ACC112 (cell line): ENCODE measurements around the gene LARGE1.

Source experiments
- H2AFZ ChIP-seq: fragments of 200-600 bp; sonication (generic); one replicate; pipeline ENCODE4 v1.6.0; 2017; ENCODE audit warnings: antibody characterized with exemption, low read length; ENCODE audit not compliant: unreplicated experiment
- H3K27ac ChIP-seq: fragments of 200-600 bp; sonication (generic); 2 replicates; pipeline ENCODE4 v1.5.1; 2014; ENCODE audit warnings: low read depth, mild to moderate bottlenecking, antibody characterized with exemption, low read length, moderate library complexity
- H3K27me3 ChIP-seq: fragments of 200-600 bp; sonication (generic); 2 replicates; pipeline ENCODE4 v1.6.1; 2014; ENCODE audit warnings: mild to moderate bottlenecking, antibody characterized with exemption, low read length, moderate library complexity, mixed read lengths; ENCODE audit not compliant: insufficient read depth
- H3K36me3 ChIP-seq: fragments of 200-600 bp; sonication (generic); 2 replicates; pipeline ENCODE4 v1.6.1; 2016; ENCODE audit warnings: mild to moderate bottlenecking, antibody characterized with exemption, low read length, moderate library complexity, mixed read lengths; ENCODE audit not compliant: insufficient read depth
- H3K4me1 ChIP-seq: fragments of 200-600 bp; sonication (generic); one replicate; pipeline ENCODE4 v1.6.1; 2016; ENCODE audit warnings: low read length, mixed read lengths; ENCODE audit not compliant: insufficient read depth, unreplicated experiment, control insufficient read depth
- H3K4me3 ChIP-seq: fragments of 200-600 bp; sonication (generic); 2 replicates; pipeline ENCODE4 v1.5.1; 2014; ENCODE audit warnings: mild to moderate bottlenecking, low read depth, low read length
- H3K79me2 ChIP-seq: fragments of 200-600 bp; sonication (generic); one replicate; pipeline ENCODE4 v1.6.0; 2016; ENCODE audit warnings: low read length; ENCODE audit not compliant: control insufficient read depth, unreplicated experiment, insufficient read depth

The LARGE1 gene

DNA sequence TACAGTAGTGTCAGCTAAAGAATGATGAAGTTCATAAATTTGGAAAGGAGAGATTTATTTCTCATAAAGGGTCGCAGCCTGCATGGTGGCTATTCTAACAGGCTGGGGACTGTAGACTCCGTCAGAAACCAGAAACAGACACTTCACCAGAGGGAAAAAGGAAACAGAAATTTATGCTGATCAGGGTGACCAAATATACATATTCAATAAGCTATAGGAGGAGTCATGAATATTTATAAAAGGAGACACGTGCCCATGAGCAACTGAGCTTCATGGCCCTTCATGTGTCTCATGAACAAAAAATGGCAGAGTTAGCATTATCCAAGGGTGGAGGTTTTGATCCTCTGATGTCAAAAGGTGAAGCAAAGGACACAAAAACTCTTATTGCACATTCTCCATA, 392.1 kb downstream of the LARGE1 start:
- Histone ChIP-seq H3K27ac (no peak overlapping the region), H3K36me3 (no peaks in the 10 kb centered on the region), H3K27me3 (no peaks in the 10 kb centered on the region), H3K4me3 (no peak overlapping the region), H2AFZ (no peak overlapping the region), H3K79me2 (no peaks in the 10 kb centered on the region), H3K4me1 (no peaks in the 10 kb centered on the region)

DNA sequence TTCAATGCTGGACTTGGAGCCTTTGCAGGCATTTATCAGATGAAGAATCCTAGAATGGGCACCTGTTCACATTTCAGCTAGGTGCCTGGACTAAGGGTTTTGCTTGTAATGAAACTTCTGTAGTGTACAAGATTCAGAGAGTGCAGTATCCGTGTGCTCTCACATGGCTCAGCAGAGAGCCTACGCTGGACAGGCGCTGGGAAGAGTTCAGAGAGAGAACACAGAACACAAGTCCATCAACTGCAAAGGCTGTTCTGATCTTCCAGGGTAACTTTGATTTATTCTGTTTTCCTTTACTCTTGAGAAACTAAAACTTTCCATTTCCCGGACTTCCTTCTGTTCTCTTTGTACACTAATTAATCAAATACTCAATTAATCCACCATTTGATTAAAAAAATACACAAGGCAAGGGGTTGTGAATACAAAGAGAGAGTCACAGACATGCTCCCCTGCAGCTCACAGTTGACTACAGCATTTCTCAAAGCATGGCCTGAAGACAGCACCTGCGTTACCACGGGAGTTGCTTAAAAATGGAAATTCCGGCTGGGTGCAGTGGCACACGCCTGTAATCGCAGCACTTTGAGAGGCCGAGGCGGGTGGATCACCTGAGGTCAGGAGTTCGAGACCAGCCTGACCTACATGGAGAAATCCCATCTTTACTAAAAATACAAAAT, 393.7 kb downstream of the LARGE1 start:
- Histone ChIP-seq H3K4me1 (no peaks in the 10 kb centered on the region), H3K27ac (no peak overlapping the region), H3K4me3 (no peak overlapping the region), H3K27me3 (no peaks in the 10 kb centered on the region), H3K36me3 (no peaks in the 10 kb centered on the region), H2AFZ (no peak overlapping the region), H3K79me2 (no peaks in the 10 kb centered on the region)

DNA sequence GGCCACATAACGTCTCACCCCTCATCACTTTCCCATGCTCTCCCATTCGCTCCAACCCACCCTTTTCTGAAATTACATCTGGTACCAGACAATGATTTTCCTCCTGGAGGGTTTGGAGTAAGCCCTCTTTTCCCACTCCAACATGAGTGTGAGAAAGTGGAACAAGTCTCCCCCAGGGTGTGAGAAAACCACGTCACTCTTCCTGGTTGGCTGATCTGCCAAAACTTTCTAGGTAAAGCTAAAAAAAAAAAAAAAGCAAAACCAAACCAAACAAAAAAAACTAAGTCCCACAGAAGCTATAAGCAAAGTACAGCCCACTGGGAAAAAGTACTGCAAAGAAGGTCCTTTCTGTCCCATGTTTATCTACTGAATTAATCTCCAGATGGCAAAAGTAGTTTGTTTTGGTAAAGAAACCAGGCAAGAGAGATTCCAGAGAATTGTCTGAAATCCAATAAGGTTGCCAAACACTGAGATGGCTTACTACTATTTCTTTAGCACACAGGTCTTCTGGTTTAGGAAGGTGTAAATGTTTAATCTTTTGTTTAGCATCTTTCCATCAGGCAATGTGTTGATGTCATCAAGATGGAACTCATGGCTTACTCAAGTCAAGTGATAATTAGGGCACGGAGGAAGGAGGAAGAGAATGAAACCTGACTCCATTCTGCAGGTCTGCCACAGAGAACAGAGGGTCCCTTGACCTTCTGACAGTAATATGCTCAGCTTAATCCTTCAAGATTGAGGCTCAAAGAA, 395.6 kb downstream of the LARGE1 start:
- no peaks in the 10 kb centered on the region for H3K36me3 ChIP-seq
- no peaks in the 10 kb centered on the region for H3K79me2 ChIP-seq
- no peak overlapping the region for H2AFZ ChIP-seq
- no peak overlapping the region for H3K4me3 ChIP-seq
- H3K27ac ChIP-seq: no peak overlapping the region
- no peaks in the 10 kb centered on the region for H3K27me3 ChIP-seq
- no peaks in the 10 kb centered on the region for H3K4me1 ChIP-seq

DNA sequence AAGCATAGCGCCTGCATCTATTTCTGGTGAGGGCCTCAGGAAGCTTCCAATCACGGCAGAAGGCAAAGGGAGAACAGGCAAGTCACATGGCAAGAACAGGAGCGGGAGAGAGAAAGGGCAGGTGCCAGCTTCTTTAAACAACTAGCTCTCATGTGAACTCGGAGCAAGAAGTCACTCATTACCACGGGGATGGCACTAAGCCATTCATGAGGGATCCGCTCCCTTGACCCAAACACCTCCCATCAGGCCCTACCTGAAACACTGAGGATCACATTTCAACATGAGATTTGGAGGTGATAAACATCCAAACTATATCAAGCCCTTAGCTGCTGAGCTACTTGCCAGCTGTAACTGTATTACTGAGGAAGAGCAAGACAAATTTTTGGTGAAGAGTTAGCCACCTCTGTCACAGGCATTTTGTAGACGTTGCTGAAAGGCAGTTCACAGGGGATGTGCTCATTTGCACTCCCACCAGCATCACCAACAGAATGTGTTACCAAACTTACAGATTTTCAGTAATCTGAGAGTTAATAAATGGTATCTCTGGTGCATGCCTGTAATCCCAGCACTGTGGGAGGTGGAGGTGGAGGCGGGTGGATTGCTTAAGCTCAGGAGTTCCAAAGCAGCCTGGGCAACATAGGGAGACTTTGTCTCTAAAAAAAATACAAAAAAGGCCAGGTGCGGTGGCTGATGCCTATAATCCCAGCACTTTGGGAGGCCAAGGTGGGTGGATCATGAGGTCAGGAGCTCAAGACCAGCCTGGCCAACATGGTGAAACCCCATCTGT, 398.2 kb downstream of the LARGE1 start:
- Histone ChIP-seq H3K36me3 (no peaks in the 10 kb centered on the region), H3K79me2 (no peaks in the 10 kb centered on the region), H3K4me3 (no peak overlapping the region), H3K27ac (no peak overlapping the region), H3K27me3 (no peaks in the 10 kb centered on the region), H2AFZ (no peak overlapping the region), H3K4me1 (no peaks in the 10 kb centered on the region)

DNA sequence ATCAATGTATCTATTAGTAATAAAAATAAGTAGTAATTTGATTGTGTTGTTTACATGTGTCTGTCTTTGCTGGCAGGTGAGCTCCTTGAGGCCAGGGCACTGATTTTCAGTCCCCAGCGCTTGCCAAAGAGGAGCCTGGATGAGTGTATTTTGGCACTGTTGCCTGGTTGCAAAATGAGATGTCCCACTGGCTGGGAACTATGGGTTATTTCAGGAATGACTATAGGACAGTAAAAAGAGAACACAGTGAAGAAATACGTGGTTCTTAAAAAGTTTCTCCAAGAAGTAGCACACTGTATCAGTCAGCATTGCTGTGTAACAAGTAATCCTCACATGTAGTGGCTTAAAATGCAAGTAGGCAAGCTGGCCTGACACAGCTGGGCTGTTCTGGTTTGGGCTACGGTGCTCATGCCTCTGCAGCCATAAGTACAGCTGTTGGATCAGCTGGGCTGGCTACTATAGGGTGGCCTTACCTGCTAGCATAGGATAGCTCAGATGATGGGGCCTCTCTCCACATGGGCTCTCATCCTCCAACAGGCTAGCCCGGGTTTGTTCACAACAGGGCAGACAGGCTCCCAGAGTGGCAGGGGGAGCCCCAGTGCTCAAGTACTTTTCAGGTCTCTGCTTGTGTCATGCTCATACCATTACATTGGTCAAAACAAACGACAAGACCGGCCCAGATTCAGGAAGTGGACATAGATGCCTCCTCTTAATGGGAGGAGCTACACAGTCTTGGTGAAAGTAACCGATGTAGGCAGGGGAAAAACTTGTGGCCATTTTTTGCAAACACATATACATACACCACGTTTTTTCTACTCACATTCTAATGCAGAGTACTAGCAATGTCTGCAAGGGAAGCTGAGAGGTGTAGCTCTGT, 399.1 kb downstream of the LARGE1 start:
- H3K4me1 ChIP-seq: no peaks in the 10 kb centered on the region

DNA sequence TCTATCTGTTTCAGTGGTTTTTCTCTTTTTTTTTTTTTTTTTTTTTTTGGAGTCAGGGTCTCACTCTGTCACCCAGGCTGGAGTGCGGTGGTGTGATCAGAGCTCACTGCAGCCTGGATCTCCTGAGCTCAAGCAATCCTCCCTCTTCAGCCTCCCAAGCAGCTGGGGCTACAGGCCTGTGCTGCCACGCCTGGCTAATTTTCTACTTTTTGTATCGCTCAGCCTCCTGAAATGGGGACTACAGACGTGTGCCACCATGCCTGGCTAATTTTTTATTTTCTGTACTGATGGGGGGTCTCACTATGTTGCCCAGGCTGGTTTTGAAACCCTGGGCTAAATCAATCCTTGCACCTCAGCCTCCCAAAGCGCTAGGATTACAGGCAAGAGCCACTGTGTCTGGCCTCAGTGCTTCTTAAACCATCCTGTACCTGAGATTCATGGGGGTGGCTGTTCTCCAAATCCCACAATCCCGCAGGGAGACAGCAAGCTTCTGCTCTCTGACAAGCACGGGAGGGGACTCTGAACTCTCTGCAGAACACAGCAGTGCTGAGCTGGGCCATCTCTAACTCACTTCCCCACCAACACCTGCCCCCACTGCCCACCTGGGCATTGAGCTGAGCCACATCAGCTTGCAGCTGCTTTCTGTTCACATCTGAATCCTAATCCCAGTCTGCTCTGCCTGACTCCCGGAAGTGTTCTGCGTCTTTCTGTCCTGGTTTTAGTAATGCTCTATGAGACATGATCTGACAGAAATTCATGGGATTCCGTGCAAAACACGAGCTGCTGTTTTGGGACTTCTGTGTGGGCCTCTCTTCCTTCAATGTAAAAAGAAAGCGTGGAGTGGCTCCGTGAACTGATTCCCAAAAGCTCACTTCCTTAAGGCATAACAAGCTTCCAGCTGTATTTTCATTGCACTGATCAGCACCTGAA, 400.0 kb downstream of the LARGE1 start:
- H3K4me1 ChIP-seq: no peaks in the 10 kb centered on the region
- H3K27ac ChIP-seq: no peak overlapping the region
- H3K27me3 ChIP-seq: no peaks in the 10 kb centered on the region
- no peak overlapping the region for H2AFZ ChIP-seq
- no peak overlapping the region for H3K4me3 ChIP-seq
- H3K79me2 ChIP-seq: no peaks in the 10 kb centered on the region
- H3K36me3 ChIP-seq: no peaks in the 10 kb centered on the region

More for the DNA sequence above, 399.1 kb downstream of the LARGE1 start:
- Histone ChIP-seq H3K36me3 (no peaks in the 10 kb centered on the region), H3K27me3 (no peaks in the 10 kb centered on the region), H3K79me2 (no peaks in the 10 kb centered on the region), H2AFZ (no peak overlapping the region), H3K4me3 (no peak overlapping the region), H3K27ac (no peak overlapping the region)

DNA sequence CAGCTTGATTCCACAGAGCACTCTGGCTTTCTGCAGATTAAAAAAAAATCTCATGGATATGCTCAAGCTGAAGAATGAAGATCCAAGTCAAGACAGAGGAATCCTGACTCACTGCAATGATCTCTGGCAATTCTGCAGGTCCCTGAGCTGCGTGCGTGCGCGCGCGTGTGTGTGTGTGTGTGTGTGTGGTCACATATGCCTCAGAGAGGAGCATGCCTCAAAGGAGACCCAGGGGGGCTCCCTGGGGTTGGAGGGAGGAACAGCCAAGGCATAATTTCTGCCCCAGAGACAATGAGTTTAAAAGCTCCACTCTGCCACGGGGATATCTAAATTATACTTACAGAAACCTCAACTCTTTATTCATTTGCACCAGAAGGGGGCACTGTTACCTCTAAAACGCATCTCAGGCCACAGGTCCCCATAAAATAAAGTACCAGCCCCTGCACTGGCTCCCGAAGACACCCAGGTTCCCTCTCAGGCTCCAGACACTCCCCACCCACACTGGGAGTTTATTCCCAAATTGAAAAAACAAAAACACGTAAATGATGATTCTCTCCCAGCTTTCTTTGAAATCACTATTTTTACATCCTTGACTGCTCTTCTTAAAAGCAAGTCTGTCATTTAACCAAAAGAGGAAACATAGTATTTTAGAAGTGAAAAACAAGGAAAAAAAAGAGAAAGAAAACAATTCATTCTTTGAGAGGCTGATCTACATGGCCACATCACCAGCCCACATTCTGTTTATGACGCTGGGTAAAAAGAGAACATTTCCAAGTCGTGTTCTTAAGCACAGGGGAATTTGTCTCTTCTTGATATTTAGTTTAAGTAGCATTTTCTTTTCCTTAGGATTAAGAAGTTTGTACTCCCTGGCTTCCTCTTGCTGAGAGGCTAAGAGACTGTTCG, 401.0 kb downstream of the LARGE1 start:
- no peak overlapping the region for H2AFZ ChIP-seq
- H3K4me1 ChIP-seq: no peaks in the 10 kb centered on the region
- H3K4me3 ChIP-seq: no peak overlapping the region
- no peaks in the 10 kb centered on the region for H3K79me2 ChIP-seq
- H3K36me3 ChIP-seq: no peaks in the 10 kb centered on the region
- no peaks in the 10 kb centered on the region for H3K27me3 ChIP-seq
- no peak overlapping the region for H3K27ac ChIP-seq

DNA sequence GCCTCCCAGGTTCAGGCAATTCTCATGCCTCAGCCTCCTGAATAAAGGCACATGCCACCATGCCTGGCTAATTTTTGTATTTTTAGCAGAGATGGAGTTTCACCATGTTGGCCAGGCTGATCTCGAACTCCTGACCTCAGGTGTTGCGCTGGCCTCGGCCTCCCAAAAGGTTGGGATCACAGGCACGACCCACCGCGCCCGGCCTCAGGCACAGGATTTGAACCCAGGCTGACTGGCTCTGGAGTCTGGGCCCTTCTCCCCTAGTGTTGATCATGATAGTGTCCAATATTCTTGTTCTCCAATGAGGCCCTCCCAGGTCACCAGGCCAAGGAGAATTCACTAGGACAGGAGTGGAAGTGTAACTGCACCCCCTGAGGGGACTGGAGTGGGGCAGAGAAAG, 401.9 kb downstream of the LARGE1 start:
- Histone ChIP-seq H3K79me2 (no peaks in the 10 kb centered on the region), H2AFZ (no peak overlapping the region), H3K27me3 (no peaks in the 10 kb centered on the region), H3K4me1 (no peaks in the 10 kb centered on the region), H3K36me3 (no peaks in the 10 kb centered on the region), H3K27ac (no peak overlapping the region), H3K4me3 (no peak overlapping the region)

DNA sequence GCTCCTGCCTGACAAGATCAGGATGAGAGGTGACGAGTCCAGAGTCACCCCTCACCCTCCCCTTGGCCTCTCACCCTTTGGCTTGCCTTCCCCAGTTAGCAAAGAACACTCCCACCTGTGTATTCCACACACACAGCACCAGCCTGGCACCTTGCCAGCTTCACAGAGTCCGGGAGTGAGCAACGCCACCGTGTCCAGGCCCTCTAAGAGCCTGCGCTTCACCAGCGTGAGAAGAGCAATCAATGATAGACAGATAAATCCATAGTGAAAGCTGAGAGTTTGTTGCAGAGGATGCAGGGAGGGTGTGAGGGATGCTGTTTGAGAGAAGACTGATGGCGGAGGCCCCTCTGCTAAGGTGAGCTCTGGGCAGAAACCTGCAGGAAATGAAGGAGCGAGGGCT, 404.5 kb downstream of the LARGE1 start:
- Histone ChIP-seq H3K4me3 (no peak overlapping the region), H3K79me2 (no peaks in the 10 kb centered on the region), H3K27me3 (no peaks in the 10 kb centered on the region), H3K36me3 (no peaks in the 10 kb centered on the region), H3K4me1 (no peaks in the 10 kb centered on the region), H3K27ac (no peak overlapping the region), H2AFZ (no peak overlapping the region)
